Heart left ventricle (tissue), 16 donors: ENCODE measurements around the gene CSNK1G1. TPM values are rescaled to one million over a fixed set of nuclear protein-coding genes. Genes with fewer than 3 reads are reported as not detected.
A peak's percentile ranks its signal among the peaks of the same experiment; 100 is the strongest.

ENCODE experiments used
- ATAC-seq, 4 donors: fragments of 200-7000 bp; cut with Tn5 transposase; one replicate each; pipeline ENCODE4 v1.9.1; 2020 to 2022; ENCODE audit warnings: moderate library complexity in 4 of 4, mild to moderate bottlenecking in 3 of 4, moderate number of reproducible peaks in 1 of 4
- DNase-seq, 5 donors: peaks; one replicate each; pipeline ENCODE4 v3.0.0-alpha.2; 2020
- H3K27ac ChIP-seq, 12 donors: fragments of 200-600 bp; sonication (generic) in 4 of 12; one replicate each; pipeline versions ENCODE4 v1.5.0 to v1.8.0; 2016 to 2022; ENCODE audit warnings: mild to moderate bottlenecking in 2 of 12
- H3K27me3 ChIP-seq, 9 donors: fragments of 200-600 bp; sonication (generic) in 2 of 9; one replicate each; pipeline versions ENCODE4 v1.5.1 to v1.8.0; 2016 to 2022; ENCODE audit warnings: mild to moderate bottlenecking in 3 of 9
- H3K36me3 ChIP-seq, 9 donors: fragments of 200-600 bp; sonication (generic) in 2 of 9; one replicate each; pipeline versions ENCODE4 v1.5.0 to v1.8.0; 2018 to 2022; ENCODE audit warnings: mild to moderate bottlenecking in 2 of 9
- H3K4me1 ChIP-seq, 12 donors: fragments of 200-600 bp; sonication (generic) in 4 of 12; one replicate each; pipeline versions ENCODE4 v1.5.0 to v1.8.0; 2016 to 2022; ENCODE audit warnings: mild to moderate bottlenecking in 3 of 12
- H3K4me3 ChIP-seq, 12 donors: fragments of 200-600 bp; sonication (generic) in 4 of 12; one replicate each; pipeline versions ENCODE4 v1.5.0 to v1.8.0; 2017 to 2022; ENCODE audit warnings: mild to moderate bottlenecking in 9 of 12, moderate library complexity in 4 of 12
- H3K9me3 ChIP-seq, 12 donors: fragments of 200-600 bp; sonication (generic) in 4 of 12; one replicate each; pipeline versions ENCODE4 v1.5.0 to v1.8.0; 2016 to 2022; ENCODE audit warnings: mild to moderate bottlenecking in 1 of 12
- CTCF ChIP-seq, 12 donors: fragments of 200-600 bp; sonication (generic) in 4 of 12; IDR thresholded peaks; one replicate each; pipeline versions ENCODE4 v1.5.0 to v1.8.0; 2018 to 2022; ENCODE audit warnings: antibody characterized with exemption in 12 of 12, mild to moderate bottlenecking in 5 of 12
- POLR2A ChIP-seq, 2 donors: fragments of 450-650 bp; IDR thresholded peaks; one replicate each; pipeline ENCODE4 v1.6.1; 2017; ENCODE audit warnings: antibody characterized with exemption in 2 of 2, mild to moderate bottlenecking in 2 of 2, moderate library complexity in 2 of 2
- WGBS, 4 donors: extraction: QIAGEN DNeasy Blood & Tissue Kit in 2 of 4; methylation state at CpG; one replicate each; pipeline versions ENCODE4 v1.1.5 to v1.1.7; 2013 to 2018; 5-methylcytosine and 5-hydroxymethylcytosine counted together
- intact Hi-C, 10 donors: fragments of 100-400 bp; cut with DNase I; formaldehyde crosslinking; loops; one replicate each; pipeline versions ENCODE4 v1.11.1 to v1.14.2; 2022
- polyA plus RNA-seq, 2 donors: library from polyadenylated mRNA; stranded (reverse); fragments of 200-250 nt; gene quantifications; one replicate each; pipeline ENCODE4 v1.2.3, GENCODE V29; 2013
- total RNA-seq, 9 donors: library from RNA; depleted of rRNA in 2 of 9; stranded (reverse); fragments of >200 nt in 2 of 9; fragmentation: NEBNext Ultra II Directional in 3 of 9; extraction: Animal tissue kit (Norgen Biotek cat#: 25700) in 3 of 9; gene quantifications; one replicate each; pipeline versions ENCODE4 v1.1.0 to v1.2.4, GENCODE V29; 2016 to 2023
- donor health status: ischemic (EF 13 %, LVEDD 7.1; RV severe dilation, severe dysfunction).
- donor health status: healthy with polysubstance abuse.
- donor health status: DM: no; HTN: yes; CAD: no.
- donor health status: DM: no; HTN: no; CAD: no.
- donor health status: ischemic (EF 25% LVEDD 6.9; RV normal size, moderate dysfunction).
- donor health status: ischemic (EF 25% LVEDD 5.7; RV mildly dilated, moderate dysfunction).
- donor health status: healthy.
- donor health status: DM: yes; HTN: yes; CAD: no.
- donor health status: ischemic (EF 35%, LVEDD 5.7; RV mildly dilated, moderate dysfunction).
- donor health status: nonischemic (EF 11% LVEDD 7.7; RV severe dilation, severe dysfunction).
- donor health status: DM: yes; HTN: yes; CAD: no.
- donor health status: PGD.
- donor health status: ischemic (EF 29% LVEDD 5.4; RV normal size, mild dysfunction).
- donor health status: nonischemic (EF 23%, LVEDD 6.1; RV moderate dilation, normal function).

Gene CSNK1G1
- total and polyA plus RNA-seq, 11 donors: 1.4 to 15.0 (median 7.4) TPM

DNA sequence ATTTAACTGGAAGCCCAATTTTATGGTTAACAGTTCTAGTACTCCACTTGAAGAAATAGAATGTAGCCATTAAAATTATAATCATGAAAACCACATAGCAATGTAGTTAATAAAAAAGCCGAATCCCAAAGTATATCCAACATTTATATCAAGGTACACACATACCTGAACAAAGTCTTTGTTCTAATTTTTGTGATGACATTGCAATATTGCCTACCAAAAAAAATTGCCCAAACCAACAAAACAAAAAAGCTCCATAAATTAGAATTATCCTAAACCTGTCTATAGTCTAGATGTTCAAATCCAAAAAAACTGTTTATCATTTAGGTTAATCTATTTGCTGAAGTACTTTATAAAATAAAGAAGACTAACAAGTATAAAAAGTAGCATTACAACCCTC, 70.8 kb downstream of the CSNK1G1 start:
- TF ChIP-seq CTCF (IDR thresholded peaks at IDR 0.05) (no peak), POLR2A (IDR thresholded peaks at IDR 0.05) (no peak)
- Histone ChIP-seq H3K4me1 (peaks cover 0 to 6% (median 0%) of the 10 kb centered on the region in 12 donors), H3K9me3 (no peaks in the 10 kb centered on the region), H3K27me3 (no peaks in the 10 kb centered on the region), H3K4me3 (no peak overlapping the region), H3K36me3 (no peaks in the 10 kb centered on the region), H3K27ac (no peak overlapping the region)
- DNase-seq (no peak), ATAC-seq (no peak)
- WGBS, 4 donors: 96 to 100% (median 98%) methylated on average over 1 of the region's 1 CpG
- intact Hi-C loops: no loop called here

DNA sequence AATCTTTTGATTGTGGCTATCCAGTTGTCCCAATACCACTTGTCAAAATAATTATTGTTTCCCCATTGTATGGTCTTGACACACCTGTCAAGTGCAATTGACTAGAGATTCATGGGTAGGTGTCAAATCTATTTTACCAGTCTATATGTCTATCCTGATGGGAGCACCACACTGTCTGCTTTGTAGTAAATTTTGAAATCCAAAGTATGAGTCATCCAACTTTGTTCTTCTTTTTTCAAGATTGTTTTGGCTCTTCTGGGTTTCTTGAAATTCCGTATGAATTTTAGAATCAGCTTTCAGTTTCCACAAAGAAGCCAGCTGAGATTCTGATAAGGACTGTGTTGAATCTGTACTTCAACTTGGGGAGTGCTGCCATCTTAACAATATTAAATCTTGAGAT, 71.9 kb downstream of the CSNK1G1 start:
- Histone ChIP-seq H3K4me1 (peaks cover 0 to 6% (median 0%) of the 10 kb centered on the region in 12 donors), H3K27ac (peak overlapping the region in 1 of 12 donors; percentile 22), H3K4me3 (no peak overlapping the region), H3K9me3 (no peaks in the 10 kb centered on the region), H3K27me3 (no peaks in the 10 kb centered on the region), H3K36me3 (no peaks in the 10 kb centered on the region)
- no peak for DNase-seq
- WGBS, 4 donors: 57 to 81% (median 74%) methylated on average over 1 of the region's 1 CpG
- intact Hi-C loops: no loop called here
- TF ChIP-seq POLR2A (IDR thresholded peaks at IDR 0.05) (no peak), CTCF (IDR thresholded peaks at IDR 0.05) (no peak)
- ATAC-seq: peak in 3 of 4 donors; percentile 20 to 63 (median 27)

GRCh38 chr15:64282701-64283100, 73.3 kb downstream of the CSNK1G1 start:
- no peak for DNase-seq

GRCh38 chr15:64279131-64279530, 76.8 kb downstream of the CSNK1G1 start:
- no peak for TF ChIP-seq CTCF (IDR thresholded peaks at IDR 0.05)
- no peak for TF ChIP-seq POLR2A (IDR thresholded peaks at IDR 0.05)
- no peak overlapping the region for H3K4me3 ChIP-seq
- WGBS, 4 donors: 95 to 97% (median 96%) methylated on average over 4 of the region's 4 CpGs
- intact Hi-C loops: no loop called here
- no peaks in the 10 kb centered on the region for H3K27me3 ChIP-seq
- no peak for ATAC-seq
- H3K9me3 ChIP-seq: no peaks in the 10 kb centered on the region
- H3K27ac ChIP-seq: no peak overlapping the region
- no peaks in the 10 kb centered on the region for H3K36me3 ChIP-seq
- H3K4me1 ChIP-seq: peaks cover 0 to 20% (median 4%) of the 10 kb centered on the region in 12 donors
- no peak for DNase-seq

More at GRCh38 chr15:64282701-64283100, 73.3 kb downstream of the CSNK1G1 start:
- H3K27ac ChIP-seq: no peak overlapping the region
- H3K9me3 ChIP-seq: no peaks in the 10 kb centered on the region
- no peak overlapping the region for H3K4me3 ChIP-seq
- H3K36me3 ChIP-seq: no peaks in the 10 kb centered on the region
- TF ChIP-seq CTCF (IDR thresholded peaks at IDR 0.05) (no peak), POLR2A (IDR thresholded peaks at IDR 0.05) (no peak)
- intact Hi-C loops: no loop called here
- no peak for ATAC-seq
- no peaks in the 10 kb centered on the region for H3K27me3 ChIP-seq
- peaks cover 0 to 6% (median 0%) of the 10 kb centered on the region in 12 donors for H3K4me1 ChIP-seq
